ENCODE results near the gene GTF3C5.
"Not testable (repeated sequence)": the region's sequence is repeated elsewhere in the genome, so short reads cannot be mapped to it uniquely, and the experiment has no call there.

Gene GTF3C5

DNA sequence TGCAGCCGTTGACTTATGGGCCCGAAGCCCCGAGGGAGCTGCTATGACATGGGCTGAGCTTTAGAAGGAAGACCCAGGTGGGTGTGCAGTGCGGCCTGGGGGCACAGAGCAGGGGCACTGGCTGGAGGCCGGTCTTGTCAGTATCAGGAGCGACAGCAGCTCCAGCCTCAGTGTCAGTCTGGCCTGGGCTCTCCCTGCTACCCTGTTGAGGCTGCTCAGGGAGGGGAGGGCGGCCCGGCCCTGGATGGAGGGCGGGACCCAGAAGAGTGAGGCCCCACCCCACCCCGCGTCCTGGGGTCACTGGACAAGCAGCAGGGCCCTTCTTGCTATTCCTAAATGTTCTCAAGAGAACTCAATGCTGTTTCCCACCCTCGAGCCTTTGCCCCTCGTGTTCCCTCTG, 34.3 kb upstream of the GTF3C5 start:
- DNase-seq, result no peak

DNA sequence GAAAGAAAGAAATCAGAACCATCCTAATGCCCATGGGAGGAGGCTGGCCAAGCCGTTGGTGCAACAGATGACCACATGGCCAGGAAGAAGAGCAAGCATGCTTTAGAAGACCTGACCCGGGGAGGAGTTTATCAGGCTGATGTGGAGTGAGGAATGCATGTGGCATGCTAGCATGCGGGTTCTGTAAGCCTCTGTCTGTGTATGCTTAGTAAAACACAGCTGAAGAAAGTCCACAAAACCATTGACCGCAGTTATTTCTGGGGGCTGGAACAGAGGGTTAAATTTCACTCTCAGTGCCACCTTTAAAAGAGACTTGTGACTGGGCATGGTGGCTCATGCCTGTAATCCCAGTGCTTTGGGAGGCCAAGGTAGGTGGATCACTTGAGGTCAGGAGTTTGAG, 33.2 kb upstream of the GTF3C5 start:
- no peak for DNase-seq

DNA sequence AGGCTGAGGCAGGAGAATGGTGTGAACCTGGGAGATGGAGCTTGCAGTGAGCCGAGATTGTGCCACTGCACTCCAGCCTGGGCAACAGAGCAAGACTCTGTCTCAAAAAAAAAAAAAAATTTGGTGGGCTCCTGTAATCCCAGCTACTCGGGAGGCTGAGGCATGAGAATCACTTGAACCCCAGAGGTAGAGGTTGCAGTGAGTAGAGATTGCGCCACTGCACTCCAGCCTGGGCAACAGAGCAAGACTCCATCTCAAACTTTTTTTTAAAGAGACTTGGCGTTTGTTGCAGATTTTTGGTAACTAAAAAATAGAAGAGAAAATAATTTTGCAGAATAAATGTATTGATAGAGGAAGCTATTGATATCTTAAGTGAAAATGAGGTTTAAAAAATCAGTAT, 32.6 kb upstream of the GTF3C5 start:
- not testable (repeated sequence) for DNase-seq

DNA sequence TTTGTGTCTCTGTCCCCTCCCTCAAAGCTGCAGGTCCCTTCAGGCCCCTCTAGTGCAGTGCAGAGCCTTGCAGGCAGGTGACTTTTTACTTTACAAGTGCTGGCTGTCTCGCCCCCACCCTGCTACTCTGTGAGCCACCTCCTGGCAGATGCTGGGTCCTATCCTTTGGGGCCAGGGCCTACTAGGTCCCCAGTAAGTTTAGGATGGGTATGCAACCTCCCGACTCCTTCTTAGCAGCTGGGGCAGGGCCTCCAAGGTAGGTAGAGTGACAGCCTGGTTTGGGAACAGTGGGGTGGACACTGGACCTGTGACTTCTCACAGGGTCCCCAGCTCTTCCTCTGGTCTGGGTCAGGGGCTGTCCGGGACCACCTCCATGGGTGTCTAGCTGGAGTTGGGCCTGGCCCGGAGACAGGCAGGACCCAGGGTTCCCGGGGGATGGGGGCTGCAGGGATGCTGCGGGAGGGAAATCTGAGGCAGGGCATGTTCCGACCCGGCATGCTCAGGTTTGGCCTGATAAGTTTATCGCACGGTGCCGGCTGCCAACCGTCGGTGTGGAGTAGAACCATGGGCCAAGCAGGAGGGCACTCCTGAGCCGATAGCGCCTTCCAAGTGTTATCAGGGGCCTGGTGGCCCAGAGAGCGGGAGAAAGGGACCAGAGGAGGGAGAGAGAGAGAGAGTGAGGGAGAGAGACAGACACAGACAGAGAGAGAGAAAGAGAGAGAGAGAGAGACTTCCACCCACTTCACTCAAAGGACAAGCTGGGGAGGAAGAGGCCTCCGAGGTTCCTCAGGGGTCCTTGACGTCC, 31.8 kb upstream of the GTF3C5 start:
- no peak for DNase-seq

DNA sequence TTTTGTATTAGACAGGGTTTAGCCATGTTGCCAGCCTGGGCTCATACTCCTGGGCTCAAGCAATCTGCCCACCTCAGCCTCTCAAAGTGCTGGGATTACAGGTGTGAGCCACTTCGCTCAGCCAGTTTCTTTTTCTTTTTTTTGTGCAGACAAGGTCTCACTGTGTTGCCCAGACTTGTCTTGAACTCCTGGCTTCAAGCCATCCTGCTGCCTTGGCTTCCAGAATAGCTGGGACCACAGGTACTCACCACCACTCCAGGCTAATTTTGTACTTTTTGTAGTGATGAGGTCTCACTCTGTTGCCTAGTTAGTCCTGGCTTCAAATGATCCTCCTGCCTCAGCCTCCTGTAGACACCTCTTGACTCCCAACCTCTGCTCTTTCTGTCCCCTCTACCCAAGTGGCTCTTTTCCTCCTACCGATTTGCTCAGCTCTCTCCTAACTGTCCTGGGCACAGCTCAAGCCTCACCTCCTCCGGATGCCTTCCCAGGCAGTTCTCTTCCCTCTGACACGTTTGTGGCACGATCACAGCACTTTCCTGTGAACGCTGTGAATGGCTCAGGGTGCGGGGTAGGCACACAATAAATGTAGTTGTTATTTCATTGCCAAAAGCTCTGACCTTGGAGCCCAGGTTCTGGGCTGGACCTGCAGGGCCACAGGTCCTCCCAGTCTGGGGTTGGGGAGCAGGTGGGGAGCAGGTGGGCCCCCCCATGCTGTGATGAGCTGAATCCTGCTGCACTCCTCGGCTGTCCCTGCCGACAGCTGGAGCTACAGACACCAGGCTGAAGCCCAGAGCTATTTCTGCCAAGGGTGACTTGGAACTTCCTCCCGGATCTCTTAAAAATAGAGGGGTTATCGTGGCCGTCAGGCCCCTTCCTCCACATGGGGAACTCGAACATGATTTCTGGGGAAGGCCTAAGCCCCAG, 28.4 kb upstream of the GTF3C5 start:
- DNase-seq, result no peak

DNA sequence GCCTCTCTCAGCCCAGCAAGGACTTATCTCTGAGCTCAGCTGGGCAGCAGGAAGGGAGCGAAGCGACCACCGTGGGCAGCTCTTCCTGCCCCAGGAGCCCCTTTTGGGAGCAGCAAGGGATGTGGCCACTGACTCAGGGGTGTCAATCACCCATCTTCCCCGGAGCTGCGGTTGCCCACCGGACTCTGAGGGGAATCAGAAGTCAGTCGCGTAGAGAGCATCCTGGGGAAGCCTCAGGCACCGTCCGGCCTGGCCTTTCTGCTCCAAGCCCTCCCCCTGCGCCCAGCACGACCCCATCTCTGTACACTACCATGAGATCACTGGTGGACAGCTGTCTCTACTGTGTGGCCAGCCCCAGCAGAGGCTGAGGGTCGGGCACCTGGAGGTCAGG, 27.7 kb upstream of the GTF3C5 start:
- DNase-seq, result no peak

DNA sequence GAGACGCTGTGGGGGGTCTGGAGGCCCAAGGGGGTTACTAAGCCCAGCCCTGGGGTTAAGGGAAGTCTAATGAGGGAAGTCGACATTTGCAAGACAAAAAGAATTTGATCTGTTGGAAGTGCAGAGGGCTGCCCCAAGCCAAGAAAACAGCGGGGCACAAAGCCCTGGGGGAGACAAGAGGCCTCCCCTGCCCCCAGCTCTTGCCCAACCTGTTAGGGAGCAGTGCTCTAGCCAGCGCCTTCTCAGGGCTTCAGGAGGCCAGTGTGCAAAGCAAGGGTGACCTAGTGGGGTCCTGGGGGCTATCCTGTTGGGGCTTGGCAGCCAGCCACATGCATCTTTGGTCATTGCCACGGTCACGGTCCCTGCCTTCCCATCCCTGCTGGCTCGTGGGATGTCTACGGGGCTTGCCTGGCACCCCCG, 27.1 kb upstream of the GTF3C5 start:
- DNase-seq, result no peak

DNA sequence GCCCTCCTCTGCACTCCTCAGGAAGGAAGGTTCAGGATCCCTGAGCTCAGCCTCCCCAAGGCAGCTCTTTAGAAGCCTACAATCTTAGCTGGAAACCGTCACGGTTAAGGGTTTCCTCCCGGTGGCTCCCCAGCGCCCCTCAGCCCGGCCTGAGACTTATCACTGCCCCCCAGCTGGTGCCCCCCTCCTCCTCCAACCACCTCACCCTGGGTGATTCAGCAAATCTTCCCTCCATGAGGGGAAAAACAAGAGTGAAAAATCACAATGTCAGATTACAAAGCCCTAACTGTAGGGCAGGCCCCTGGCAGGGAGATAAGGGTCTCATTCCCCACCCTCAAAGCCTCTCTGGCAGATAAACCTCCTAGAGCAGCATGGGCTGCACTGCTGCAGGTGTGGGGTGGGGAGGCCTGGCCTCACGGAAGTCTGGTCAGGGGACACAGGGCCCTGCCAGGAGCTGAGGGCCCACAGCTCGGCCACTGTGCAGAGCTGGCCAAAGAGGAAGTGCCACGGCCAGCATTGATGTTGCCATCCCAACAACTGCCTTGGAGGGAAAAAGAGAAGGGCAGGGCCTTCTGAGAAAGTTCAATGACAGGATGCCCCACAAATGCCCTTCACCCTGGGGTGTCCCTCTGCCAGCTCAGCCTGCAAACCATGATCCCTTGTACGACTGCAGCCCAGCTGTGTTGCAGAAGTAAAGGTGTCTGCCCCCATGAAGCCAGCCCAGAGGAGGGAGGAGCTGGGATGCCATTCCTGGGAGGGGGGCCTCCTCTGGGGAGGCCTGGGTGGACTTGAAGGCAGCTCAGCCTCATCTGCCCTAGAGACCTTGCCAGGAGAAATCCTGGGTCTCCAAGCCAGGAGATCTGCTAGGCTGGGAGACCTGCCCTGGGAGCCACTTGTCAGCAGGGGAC, 26.5 kb upstream of the GTF3C5 start:
- no peak for DNase-seq

DNA sequence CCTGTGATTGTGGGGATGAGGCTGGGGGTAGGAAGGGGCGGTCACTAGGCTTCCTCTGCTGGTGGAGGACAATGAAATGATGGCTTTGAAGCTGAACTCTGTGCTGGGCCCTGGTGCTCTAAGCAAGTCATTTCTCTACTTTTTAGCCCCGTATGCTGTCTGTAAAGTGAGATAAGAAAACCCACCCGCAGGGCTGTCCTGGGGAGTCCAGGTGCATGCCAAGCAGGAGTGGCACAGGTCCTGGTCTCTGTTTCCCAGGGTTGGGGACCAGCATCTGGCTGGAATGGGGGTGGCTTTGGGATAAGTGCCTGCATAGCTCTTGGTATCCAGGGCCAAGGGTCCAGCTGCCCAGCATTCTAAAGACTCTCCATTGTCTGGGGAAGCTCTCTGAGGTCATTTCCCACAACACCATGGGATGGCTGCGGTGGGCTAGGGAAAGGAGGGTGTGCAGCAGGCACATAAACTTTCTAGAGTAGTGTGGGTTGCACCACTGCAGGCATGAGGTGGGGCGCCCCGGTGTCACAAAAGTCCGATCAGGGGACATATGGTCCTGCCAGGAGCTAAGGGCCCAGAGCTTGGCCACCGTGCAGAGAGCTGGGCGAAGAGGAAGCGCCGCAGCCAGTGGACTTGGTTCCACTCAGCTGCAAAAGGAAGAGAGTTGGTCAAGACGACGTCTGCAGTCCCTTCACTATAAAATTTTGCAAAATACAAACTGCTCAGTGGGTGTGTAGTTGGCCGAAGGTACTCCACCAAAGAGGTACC, 25.6 kb upstream of the GTF3C5 start:
- no peak for DNase-seq

DNA sequence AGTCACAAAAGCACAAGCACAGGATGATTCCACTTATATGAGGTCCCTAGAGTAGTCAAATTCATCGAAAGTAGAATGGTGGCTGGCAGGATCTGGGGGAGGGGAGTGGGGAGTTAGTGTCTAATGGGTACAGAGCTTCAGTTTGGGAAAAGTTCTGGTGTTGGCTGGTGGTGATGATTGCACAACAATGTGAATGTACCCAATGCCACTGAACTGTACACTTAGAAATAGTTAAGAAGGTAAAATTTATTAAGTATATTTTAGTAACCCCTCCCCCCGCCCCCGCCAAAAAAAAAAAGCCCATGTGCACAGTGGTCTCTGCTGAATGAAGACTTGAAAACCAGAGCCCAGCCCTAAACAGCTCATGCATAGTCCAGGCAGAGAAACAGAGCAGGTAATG, 24.8 kb upstream of the GTF3C5 start:
- no peak for DNase-seq

DNA sequence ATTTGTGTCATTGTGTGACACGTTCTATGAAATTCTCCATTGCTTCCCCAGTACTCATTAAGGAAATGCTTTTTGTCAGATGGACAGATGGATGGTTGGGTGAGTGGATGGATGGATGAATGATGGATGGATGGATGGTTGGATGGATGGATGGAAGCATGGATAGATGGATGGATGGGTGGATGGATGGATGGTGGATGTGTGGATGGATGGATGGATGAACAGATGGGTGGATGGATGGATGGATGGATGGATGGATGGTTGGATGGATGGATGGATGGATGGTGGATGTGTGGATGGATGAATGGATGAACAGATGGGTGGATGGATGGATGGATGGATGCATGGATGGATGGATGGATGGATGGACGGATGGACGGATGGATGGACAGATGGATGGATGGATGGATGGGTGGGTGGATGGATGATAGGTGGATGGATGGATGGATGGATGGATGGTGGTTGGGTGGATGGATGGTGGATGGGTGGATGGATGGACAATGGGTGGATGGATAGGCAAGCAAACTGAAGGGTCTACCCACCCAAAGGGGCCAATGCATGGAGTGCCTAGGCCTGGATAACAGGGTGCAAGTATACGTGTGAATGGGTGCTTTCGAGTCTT, 24.0 kb upstream of the GTF3C5 start:
- no peak for DNase-seq

DNA sequence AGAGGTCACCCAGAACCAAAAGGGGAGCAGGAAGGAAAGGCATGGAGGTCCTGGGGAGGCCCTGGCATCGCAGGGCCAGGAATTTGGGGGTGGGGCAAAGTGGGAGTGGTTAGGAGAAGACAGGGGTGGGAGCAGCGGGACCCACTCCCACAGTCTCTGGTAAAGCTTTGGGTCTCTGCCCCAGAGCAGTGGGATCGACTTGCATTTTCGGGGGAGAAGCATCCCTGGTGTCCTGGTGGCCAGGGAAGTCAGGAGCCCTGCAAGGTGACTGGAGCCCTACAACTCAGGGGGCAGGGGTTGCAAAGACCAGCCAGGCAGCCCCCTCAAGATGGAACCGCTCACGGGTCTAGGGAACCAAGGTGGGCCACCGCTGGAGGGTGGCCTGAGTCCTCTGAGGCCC, 22.4 kb upstream of the GTF3C5 start:
- DNase-seq, result no peak

DNA sequence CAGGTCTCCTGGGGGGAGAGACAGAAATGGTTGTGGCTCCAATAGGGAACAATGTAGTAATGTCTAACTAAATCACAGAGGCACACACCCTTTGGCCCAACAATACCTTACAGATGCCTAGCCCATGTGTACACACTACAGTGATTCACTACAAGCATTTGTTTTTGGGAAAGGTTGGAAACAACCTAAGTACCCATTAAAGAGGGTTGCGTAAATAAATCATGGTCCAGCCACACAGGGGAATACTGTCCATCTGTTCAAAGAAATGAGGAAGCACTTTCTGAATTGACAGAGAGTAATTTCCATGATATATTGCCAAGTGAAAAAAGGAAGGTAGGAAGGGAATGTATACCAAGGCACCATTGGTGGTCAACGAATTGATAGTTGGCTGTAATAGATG, 22.0 kb upstream of the GTF3C5 start:
- DNase-seq, result no peak

DNA sequence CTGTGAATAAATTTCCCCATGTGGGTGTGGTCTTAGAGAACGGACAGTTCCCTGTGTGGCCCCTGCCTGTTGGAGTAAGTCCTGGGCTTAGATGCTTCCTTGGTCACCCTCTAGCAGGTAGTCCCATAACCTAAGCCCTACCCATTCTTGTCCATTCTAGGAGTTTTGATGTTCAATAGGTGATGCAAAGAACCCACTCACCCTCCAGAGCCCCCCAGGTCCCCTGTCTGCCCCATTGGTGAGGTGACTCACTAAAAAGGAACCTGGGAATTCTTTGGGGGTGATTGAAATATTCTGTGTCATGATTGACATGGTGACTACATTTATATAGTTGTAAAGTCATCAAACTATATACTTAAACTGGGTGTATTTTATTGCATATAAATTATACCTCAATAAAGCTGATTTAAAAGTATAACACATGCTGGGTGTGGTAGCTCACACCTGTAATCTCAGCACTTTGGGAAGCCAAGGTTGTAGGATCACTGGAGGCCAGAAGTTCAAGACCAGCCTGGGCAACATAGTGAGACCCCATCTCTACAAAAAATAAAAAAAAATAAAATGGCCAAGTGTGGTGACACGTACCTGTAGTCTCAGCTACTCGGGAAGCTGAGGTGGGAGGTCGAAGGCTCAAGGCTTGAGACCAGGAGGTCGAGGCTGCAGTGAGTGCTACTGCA, 20.8 kb upstream of the GTF3C5 start:
- DNase-seq, result no peak

DNA sequence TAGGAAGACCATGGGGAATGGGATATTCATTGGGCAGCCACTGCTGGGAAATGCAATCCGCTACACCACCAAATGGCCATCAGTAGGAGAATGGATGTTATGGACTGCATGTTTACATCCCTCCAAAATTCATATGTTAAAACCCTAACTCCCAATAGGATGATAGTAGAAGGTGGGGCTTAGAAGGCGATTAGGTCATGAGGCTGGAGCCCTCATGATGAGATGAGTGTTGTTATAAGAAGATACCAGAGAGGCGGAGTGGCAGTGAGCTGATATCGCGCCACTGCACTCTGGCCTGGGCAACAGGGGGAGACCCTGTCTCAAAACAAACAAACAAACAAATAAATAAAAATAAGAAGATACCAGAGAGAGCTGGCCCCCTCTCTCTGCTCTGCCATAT, 16.1 kb upstream of the GTF3C5 start:
- no peak for DNase-seq

DNA sequence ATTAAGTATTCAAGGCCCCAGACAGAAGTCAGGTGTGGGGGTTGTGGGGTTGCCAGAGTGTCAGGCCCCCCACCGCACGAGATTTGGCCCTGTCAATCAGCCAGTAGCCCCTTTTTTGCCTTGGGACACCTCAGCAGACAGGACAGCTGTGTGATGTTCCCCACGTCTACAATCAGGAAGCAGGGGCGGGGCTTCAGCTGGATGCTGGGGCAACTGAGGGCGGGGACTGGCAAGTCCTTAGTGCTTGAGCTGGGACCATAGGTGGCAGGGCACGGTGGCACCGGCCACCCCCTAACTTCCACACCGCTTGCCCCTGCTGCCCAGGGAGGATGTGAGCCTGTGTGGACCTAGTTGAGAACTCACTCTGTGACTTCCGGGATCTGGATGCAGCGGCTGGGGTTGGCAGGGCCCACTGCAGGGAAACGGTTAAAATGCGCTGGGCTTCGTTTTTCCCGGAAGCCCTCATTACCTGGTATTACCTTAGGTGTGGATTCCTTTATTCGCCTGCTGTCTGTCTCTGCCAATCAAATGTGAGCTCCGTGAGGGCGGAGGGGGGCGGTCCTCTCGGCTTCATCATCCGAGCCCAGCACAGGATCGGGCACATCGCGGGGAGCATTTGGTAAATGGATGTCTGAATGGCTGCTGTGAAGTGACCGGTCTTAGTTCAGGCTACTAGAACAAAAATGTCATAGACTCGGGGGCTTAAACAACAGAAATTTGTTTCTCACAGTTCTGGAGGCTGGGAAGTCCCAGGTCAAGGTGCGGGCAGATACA, 7.5 kb upstream of the GTF3C5 start:
- DNase-seq, result no peak

DNA sequence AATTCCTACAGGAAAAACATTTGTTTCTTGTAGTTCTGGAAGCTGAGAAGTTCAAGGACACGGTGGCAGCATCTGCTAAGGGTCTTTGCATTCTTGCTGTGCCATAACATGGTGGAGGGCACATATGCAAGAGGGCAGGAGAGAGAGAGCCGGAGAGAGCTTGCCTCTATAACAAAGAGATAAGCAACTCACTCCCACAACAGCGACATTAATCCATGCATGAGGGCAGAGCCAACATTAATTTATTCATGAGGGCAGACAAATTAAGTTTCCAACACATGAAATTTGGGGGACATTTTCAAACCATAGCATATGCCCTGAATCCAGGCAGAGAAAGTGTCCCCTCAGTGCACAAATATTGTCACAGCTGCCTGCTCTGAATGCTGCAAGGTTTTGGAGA, 4.4 kb upstream of the GTF3C5 start:
- DNase-seq, result no peak

DNA sequence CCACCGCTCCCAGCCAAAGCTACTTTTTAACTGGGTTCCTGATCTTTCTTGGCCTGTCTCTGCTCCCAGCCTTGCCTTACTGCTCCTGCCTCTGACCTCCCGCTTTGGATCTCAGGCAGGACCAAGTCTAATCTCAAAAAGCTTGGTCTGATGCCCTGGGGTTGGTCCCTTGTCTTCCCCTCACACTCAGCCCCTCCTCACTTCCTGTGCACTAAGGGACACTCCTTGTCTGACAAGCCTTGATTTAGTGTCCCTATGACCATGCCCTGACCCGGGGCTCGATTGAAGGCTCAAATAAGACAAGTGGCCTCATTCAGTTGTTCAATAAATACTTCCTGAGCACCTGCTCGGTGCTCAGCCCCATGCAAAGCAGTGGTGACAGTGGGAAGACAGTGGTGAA, 3.7 kb upstream of the GTF3C5 start:
- no peak for DNase-seq

DNA sequence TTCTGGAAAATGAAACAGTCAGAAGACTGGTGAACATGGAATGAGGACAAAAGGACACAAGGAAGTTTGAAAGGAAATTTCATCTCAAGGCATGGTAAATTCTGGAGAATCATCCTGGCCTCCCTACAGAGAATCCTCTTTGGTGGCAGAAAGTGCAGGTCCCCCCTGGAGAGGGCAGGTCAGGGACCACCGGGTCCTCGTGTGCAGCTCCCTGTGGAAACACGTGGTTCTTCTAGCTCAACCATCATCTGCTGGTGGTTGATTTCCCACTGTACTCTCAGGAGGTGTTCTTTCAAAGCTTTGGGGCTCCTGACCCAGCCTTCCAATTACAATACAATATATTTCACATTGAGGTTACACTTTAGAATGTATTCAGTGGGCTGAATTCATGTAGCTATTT, 2.6 kb upstream of the GTF3C5 start:
- no peak for DNase-seq

DNA sequence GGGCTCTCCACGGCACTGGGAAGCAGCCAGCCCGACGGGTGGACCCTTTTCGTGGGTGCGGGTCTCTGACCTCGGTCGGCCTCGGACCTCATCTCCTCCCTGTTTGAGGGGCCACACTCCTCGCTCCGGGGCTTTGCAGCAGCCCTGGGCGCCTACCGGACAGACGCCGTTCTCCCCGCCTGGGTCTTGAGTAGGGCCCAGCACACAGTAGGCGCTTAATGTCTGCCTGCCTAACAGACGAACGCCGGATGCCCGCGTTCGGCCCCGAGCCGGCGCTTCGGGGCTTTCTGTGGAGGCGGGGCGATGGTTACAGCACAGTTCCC, 842 bp upstream of the GTF3C5 start:
- DNase-seq, result no peak

DNA sequence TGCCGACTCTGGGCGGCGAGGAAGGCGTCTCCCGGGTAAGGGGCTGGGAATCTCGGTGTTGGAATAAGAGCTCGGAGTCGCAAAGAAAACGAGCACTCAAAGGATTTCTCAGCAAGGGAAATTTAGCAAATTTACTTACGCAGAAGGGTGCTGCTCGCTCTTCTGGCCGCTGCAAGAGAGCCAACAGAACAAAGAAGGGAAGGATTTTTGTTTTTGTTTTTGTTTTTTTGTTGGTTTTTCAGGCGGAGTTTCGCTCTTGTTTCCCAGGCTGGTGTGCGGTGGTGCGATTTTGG, 279 bp downstream of the GTF3C5 start:
- DNase-seq, result no peak
